ENCODE results near the gene TRIOBP. TPM values are rescaled to one million over a fixed set of nuclear protein-coding genes. Genes with fewer than 3 reads are reported as not detected.
A peak's percentile ranks its signal among the peaks of the same experiment; 100 is the strongest.

TRIOBP gene
- total and polyA plus RNA-seq, 2 of the 13 experiments (the other 11 are each of a cell fraction or from before 2014, with no cell fraction given) = 6.1 to 15.4 TPM

DNA sequence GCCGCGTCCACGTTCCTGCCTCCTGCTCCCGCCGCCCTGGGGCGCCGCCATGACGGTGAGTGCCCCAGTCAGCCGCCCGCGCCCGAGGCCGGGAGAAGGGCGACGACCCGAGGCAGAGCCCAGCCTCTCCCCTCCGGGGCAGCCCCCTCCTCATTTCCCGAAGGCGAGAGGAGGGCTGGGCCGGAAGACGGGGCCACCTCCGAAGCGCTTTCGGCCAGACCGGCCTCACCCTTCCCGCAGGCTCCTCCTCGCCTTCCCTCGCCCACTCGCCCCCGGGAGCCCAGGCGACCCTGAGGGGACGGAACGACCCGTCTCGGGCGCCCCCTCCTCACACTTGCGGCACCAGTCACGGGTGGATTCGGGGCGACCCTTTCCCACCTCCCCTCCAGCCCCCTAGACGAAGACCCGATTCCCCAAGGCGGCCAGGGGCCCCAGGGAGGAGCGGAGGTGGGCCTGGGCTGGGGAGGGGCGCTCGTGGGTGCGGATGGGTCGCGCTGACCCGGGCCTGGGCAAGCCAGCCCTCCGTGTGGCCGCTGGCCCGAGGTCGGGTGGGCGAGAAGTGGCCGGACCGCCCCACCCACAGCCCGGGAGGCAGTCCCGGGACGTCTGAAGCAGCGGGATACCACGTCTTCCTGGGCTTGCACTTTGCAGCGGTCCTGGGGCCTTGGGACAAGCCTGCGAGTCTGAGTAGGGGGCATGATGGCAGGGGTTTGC lies 49.7 kb downstream of the TRIOBP start (continued):
- TF ChIP-seq, protein P1, sequence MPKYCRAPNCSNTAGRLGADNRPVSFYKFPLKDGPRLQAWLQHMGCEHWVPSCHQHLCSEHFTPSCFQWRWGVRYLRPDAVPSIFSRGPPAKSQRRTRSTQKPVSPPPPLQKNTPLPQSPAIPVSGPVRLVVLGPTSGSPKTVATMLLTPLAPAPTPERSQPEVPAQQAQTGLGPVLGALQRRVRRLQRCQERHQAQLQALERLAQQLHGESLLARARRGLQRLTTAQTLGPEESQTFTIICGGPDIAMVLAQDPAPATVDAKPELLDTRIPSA (CRISPR knock-in tag; IDR thresholded peaks at IDR 0.05; ENCODE audit: borderline replicate concordance) = no peak
- no peak for TF ChIP-seq RAD51 (IDR thresholded peaks at IDR 0.05; ENCODE audit: borderline replicate concordance)
- TF ChIP-seq ZNF746 (CRISPR knock-in tag; IDR thresholded peaks at IDR 0.05) = no peak
- TF ChIP-seq, protein P2, sequence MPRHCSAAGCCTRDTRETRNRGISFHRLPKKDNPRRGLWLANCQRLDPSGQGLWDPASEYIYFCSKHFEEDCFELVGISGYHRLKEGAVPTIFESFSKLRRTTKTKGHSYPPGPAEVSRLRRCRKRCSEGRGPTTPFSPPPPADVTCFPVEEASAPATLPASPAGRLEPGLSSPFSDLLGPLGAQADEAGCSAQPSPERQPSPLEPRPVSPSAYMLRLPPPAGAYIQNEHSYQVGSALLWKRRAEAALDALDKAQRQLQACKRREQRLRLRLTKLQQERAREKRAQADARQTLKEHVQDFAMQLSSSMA (CRISPR knock-in tag; IDR thresholded peaks at IDR 0.05) = no peak
- no peak for TF ChIP-seq SMC3 (IDR thresholded peaks at IDR 0.05; ENCODE audit: low read length)
- no peak for TF ChIP-seq MLLT10 (CRISPR knock-in tag; IDR thresholded peaks at IDR 0.05)
- no peak for TF ChIP-seq ZMAT3 (CRISPR knock-in tag; conservative IDR thresholded peaks at IDR 0.05)
- TF ChIP-seq ZNF550 (CRISPR knock-in tag; IDR thresholded peaks at IDR 0.05; ENCODE audit: borderline replicate concordance) = no peak
- no peak for TF ChIP-seq FOSL2 (CRISPR knock-in tag; IDR thresholded peaks at IDR 0.05)
- TF ChIP-seq POGZ (CRISPR knock-in tag; IDR thresholded peaks at IDR 0.05) = 0 out of 2 replicates have a peak, but pooled peaks have one; percentile 19
- TF ChIP-seq ZKSCAN8 (CRISPR knock-in tag; IDR thresholded peaks at IDR 0.05; ENCODE audit: borderline replicate concordance) = no peak
- no peak for TF ChIP-seq ARID2 (CRISPR knock-in tag; IDR thresholded peaks at IDR 0.05; ENCODE audit: borderline replicate concordance)
- TF ChIP-seq MAZ (IDR thresholded peaks at IDR 0.05; ENCODE audit: borderline replicate concordance, low read depth, low read length) = no peak
- no peak; the same call in 1 of the 2 replicates for TF ChIP-seq MAZ (CRISPR knock-in tag; IDR thresholded peaks at IDR 0.05; ENCODE audit: low read depth)
- no peak for TF ChIP-seq ZNF124 (CRISPR knock-in tag; IDR thresholded peaks at IDR 0.05)
- no peak for TF ChIP-seq ZNF496 (CRISPR knock-in tag; IDR thresholded peaks at IDR 0.05; ENCODE audit: insufficient replicate concordance)
- no peak for TF ChIP-seq RFXAP (CRISPR knock-in tag; IDR thresholded peaks at IDR 0.05; ENCODE audit: borderline replicate concordance)
- TF ChIP-seq, protein P3, sequence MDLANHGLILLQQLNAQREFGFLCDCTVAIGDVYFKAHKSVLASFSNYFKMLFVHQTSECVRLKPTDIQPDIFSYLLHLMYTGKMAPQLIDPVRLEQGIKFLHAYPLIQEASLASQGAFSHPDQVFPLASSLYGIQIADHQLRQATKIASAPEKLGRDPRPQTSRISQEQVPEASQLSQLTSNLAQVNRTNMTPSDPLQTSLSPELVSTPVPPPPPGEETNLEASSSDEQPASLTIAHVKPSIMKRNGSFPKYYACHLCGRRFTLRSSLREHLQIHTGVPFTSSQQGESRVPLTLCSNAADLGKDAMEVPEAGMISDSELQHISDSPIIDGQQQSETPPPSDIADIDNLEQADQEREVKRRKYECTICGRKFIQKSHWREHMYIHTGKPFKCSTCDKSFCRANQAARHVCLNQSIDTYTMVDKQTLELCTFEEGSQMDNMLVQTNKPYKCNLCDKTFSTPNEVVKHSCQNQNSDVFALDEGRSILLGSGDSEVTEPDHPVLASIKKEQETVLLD (CRISPR knock-in tag; IDR thresholded peaks at IDR 0.05; ENCODE audit: low read depth) = no peak
- TF ChIP-seq, protein P4, sequence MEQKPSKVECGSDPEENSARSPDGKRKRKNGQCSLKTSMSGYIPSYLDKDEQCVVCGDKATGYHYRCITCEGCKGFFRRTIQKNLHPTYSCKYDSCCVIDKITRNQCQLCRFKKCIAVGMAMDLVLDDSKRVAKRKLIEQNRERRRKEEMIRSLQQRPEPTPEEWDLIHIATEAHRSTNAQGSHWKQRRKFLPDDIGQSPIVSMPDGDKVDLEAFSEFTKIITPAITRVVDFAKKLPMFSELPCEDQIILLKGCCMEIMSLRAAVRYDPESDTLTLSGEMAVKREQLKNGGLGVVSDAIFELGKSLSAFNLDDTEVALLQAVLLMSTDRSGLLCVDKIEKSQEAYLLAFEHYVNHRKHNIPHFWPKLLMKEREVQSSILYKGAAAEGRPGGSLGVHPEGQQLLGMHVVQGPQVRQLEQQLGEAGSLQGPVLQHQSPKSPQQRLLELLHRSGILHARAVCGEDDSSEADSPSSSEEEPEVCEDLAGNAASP (CRISPR knock-in tag; IDR thresholded peaks at IDR 0.05; ENCODE audit: borderline replicate concordance) = no peak
- no peak for TF ChIP-seq FLYWCH1 (CRISPR knock-in tag; IDR thresholded peaks at IDR 0.05)
- TF ChIP-seq NFE2 (CRISPR knock-in tag; IDR thresholded peaks at IDR 0.05) = no peak
- TF ChIP-seq IRF2 (CRISPR knock-in tag; IDR thresholded peaks at IDR 0.05) = no peak
- no peak; the same call in none of the 2 replicates for TF ChIP-seq KDM2A (CRISPR knock-in tag; IDR thresholded peaks at IDR 0.05; ENCODE audit: borderline replicate concordance, low read depth)
- TF ChIP-seq LCORL (IDR thresholded peaks at IDR 0.05) = no peak
- 0 out of 2 replicates have a peak, but pooled peaks have one; percentile 34 for TF ChIP-seq LCORL (CRISPR knock-in tag; IDR thresholded peaks at IDR 0.05)
- no peak for TF ChIP-seq ELF1 (CRISPR knock-in tag; IDR thresholded peaks at IDR 0.05)
- TF ChIP-seq, protein P5, sequence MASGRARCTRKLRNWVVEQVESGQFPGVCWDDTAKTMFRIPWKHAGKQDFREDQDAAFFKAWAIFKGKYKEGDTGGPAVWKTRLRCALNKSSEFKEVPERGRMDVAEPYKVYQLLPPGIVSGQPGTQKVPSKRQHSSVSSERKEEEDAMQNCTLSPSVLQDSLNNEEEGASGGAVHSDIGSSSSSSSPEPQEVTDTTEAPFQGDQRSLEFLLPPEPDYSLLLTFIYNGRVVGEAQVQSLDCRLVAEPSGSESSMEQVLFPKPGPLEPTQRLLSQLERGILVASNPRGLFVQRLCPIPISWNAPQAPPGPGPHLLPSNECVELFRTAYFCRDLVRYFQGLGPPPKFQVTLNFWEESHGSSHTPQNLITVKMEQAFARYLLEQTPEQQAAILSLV (CRISPR knock-in tag; IDR thresholded peaks at IDR 0.05; ENCODE audit: borderline replicate concordance) = peak; percentile 63; the same call in 1 of the 2 replicates
